ENCODE results near the gene TMBIM6.

DNA sequence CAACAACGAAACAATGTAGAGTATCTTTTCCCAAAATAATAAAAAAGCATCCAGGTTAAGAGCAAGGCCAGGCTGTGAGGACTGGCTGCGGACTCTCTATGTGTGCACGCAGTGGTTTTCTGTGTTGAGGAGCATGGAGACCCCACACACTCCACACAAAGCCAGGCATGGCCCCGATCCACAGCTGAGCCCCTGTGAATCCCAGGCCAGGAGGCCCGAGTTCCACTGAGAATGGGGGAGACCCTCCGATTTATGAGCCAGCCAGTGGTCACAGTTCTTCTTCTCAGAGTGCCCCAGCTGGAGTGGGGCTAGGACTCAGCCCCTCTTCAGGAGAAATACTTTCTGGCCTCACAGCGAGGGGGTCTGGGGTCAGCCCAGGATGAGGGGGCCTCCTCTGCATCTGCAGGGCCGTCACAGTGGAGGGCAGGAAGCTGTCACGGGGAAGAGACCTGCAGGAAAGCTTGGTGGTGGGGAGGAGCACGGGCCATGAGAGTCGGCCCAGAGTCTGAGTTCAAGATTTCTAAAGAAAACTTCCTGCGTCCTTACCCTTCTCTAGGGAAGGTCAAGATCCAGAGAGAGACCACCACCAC lies 66.7 kb downstream of the TMBIM6 start:
- TF ChIP-seq GATA2 (IDR thresholded peaks at IDR 0.05; ENCODE audit: low read depth, low read length), result no peak
- TF ChIP-seq GATA3 (IDR thresholded peaks at IDR 0.05; ENCODE audit: low read depth, low read length), result no peak

Data from SH-SY5Y (cell line).